Panc1 (cell line): Measurements from ENCODE around the gene TPBGL.

Source experiments
- POLR2AphosphoS5 ChIP-seq: IDR thresholded peaks from 2 replicates; pipeline ENCODE4 v1.6.1; 2012; ENCODE audit warnings: mild to moderate bottlenecking, low read depth, low read length, moderate library complexity
- SIN3A ChIP-seq: IDR thresholded peaks from 2 replicates; pipeline ENCODE4 v1.6.1; 2012; ENCODE audit warnings: low read depth, mild to moderate bottlenecking, low read length, moderate library complexity, borderline replicate concordance; ENCODE audit not compliant: insufficient read depth
- TCF7L2 ChIP-seq: IDR thresholded peaks from 2 replicates; pipeline ENCODE4 v1.6.1; 2011; ENCODE audit warnings: mild to moderate bottlenecking, low read depth, low read length, inconsistent platforms
- TF ChIP-seq, protein P1 (sequence below): fragments of 450-650 bp; IDR thresholded peaks from 2 replicates; pipeline ENCODE4 v1.5.1; 2017; ENCODE audit warnings: mild to moderate bottlenecking
- TF ChIP-seq, protein P2 (sequence below), 2 experiments: IDR thresholded peaks; 2 replicates each; pipeline ENCODE4 v1.6.1; 2011 to 2012; ENCODE audit warnings: low read depth in 2 of 2, control low read depth in 1 of 2, low read length in 1 of 2, mild to moderate bottlenecking in 1 of 2, moderate library complexity in 1 of 2; ENCODE audit not compliant: insufficient read depth in 1 of 2

DNA sequence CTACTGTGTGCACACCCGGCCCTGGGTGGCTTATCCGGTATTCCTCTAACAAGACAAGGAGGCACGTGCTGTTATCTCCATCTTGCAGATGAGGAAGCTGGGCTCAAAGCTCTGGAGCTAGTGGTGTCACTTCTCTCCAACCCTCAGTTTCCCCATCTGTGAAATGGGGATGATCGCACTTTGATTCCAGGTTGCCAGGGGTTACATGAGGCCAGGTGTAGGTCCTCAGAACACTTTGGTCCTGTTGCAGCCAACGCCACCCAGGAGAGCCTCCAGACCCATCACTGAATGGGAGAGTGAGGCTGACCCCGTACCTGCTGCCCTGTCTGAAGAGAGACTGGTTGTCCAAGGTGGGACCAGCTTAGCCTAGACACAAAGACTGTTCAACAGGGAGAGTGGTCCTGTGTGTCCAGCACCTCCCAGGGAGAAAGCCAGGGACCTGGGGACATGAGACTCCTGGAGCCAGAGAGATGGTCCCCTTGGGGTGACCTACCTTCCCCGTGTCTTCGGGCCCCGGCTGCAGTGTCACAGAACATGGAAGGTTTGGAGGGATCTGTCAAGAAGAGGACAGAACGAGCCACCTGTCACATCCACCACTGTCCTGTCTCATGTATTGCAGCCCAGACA lies 41.0 kb downstream of the TPBGL start:
- TF ChIP-seq, protein P1, sequence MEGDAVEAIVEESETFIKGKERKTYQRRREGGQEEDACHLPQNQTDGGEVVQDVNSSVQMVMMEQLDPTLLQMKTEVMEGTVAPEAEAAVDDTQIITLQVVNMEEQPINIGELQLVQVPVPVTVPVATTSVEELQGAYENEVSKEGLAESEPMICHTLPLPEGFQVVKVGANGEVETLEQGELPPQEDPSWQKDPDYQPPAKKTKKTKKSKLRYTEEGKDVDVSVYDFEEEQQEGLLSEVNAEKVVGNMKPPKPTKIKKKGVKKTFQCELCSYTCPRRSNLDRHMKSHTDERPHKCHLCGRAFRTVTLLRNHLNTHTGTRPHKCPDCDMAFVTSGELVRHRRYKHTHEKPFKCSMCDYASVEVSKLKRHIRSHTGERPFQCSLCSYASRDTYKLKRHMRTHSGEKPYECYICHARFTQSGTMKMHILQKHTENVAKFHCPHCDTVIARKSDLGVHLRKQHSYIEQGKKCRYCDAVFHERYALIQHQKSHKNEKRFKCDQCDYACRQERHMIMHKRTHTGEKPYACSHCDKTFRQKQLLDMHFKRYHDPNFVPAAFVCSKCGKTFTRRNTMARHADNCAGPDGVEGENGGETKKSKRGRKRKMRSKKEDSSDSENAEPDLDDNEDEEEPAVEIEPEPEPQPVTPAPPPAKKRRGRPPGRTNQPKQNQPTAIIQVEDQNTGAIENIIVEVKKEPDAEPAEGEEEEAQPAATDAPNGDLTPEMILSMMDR, result no peak
- TF ChIP-seq SIN3A (no peak), POLR2AphosphoS5 (no peak), TCF7L2 (no peak)
- TF ChIP-seq, protein P2, sequence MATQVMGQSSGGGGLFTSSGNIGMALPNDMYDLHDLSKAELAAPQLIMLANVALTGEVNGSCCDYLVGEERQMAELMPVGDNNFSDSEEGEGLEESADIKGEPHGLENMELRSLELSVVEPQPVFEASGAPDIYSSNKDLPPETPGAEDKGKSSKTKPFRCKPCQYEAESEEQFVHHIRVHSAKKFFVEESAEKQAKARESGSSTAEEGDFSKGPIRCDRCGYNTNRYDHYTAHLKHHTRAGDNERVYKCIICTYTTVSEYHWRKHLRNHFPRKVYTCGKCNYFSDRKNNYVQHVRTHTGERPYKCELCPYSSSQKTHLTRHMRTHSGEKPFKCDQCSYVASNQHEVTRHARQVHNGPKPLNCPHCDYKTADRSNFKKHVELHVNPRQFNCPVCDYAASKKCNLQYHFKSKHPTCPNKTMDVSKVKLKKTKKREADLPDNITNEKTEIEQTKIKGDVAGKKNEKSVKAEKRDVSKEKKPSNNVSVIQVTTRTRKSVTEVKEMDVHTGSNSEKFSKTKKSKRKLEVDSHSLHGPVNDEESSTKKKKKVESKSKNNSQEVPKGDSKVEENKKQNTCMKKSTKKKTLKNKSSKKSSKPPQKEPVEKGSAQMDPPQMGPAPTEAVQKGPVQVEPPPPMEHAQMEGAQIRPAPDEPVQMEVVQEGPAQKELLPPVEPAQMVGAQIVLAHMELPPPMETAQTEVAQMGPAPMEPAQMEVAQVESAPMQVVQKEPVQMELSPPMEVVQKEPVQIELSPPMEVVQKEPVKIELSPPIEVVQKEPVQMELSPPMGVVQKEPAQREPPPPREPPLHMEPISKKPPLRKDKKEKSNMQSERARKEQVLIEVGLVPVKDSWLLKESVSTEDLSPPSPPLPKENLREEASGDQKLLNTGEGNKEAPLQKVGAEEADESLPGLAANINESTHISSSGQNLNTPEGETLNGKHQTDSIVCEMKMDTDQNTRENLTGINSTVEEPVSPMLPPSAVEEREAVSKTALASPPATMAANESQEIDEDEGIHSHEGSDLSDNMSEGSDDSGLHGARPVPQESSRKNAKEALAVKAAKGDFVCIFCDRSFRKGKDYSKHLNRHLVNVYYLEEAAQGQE (IDR thresholded peaks at IDR 0.05; ENCODE audit: insufficient read depth in 1 of 2, low read depth in 2 of 2, low read length in 1 of 2), result no peak
